ENCODE results near the gene REXO4. TPM values are rescaled to one million over a fixed set of nuclear protein-coding genes. Genes with fewer than 3 reads are reported as not detected.

The REXO4 gene
- total and polyA plus RNA-seq, 2 donors (not counting 3 experiments of a cell fraction or from before 2014, with no cell fraction given) = 19.5 to 29.5 TPM

DNA sequence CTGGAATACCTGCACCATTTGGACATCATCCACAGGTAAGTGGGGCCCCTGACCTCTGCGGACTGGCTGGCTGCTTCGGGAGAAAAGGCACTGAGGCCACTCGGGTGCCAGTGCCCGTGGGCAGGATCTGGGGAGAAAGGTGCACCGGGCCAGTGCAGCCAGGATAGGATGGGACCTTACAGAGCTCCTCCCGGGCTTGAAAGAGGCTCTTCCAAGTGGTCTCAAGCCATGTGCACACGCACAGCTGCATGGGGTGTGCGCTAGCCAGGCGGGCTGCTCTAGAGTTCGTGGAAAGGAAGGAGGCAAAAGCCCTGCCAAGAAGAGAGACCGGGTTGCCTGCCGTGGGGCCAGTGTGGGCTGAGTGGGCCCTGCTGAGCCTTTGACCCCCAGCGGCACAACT lies 28.2 kb downstream of the REXO4 start:
- ChIA-PET POLR2A (no interaction called here), CTCF (interaction anchor here (1.1 kb wide), 1 partner anchor 97 kb away, joined by 3 read pairs; no protein-coding TSS in a partner anchor)
- no TSS peak for BruUV-seq (replicated peaks)
- Histone ChIP-seq H3K36me3 (ENCODE audit: control insufficient read depth in 2 of 2, extremely low read depth in 1 of 2, insufficient read depth in 2 of 2, low read length in 2 of 2) (no peaks in the 10 kb centered on the region), H3K9ac (replicated peaks; ENCODE audit: extremely low read depth, insufficient read depth, low read length) (no peak overlapping the region), H3K4me3 (replicated peaks in 1 of 3; ENCODE audit: insufficient read depth in 1 of 3, low read depth in 1 of 3, low read length in 3 of 3) (no peak overlapping the region), H3K27me3 (ENCODE audit: control insufficient read depth in 2 of 2, insufficient read depth in 2 of 2, low read length in 2 of 2) (no peaks in the 10 kb centered on the region), H3K79me2 (ENCODE audit: control insufficient read depth, insufficient read depth, low read length) (no peaks in the 10 kb centered on the region), H3K4me2 (ENCODE audit: insufficient read depth, low read length) (no peak overlapping the region), H2AFZ (ENCODE audit: low read depth, low read length) (no peak overlapping the region), H3K27ac (ENCODE audit: insufficient read depth, low read depth, low read length) (no peak overlapping the region), H4K20me1 (replicated peaks; ENCODE audit: control insufficient read depth, extremely low read depth, insufficient read depth, low read length) (no peaks in the 10 kb centered on the region), H3K9me3 (replicated peaks; ENCODE audit: control insufficient read depth, insufficient read depth, low read length) (no peaks in the 10 kb centered on the region), H3K9me1 (replicated peaks; ENCODE audit: control insufficient read depth, extremely low read depth, insufficient read depth, low read length) (no peaks in the 10 kb centered on the region), H3K4me1 (ENCODE audit: control insufficient read depth, extremely low read depth, insufficient read depth, low read length) (no peaks in the 10 kb centered on the region)
- intact Hi-C loops (cut with micrococcal nuclease) = no loop called here
- DNase-seq (ENCODE audit: low read depth, low spot score) = no peak
- TF ChIP-seq POLR2AphosphoS5 (IDR thresholded peaks at IDR 0.05; ENCODE audit: insufficient read depth, low read depth, low read length) = no peak
- no peak for TF ChIP-seq JUN (IDR thresholded peaks at IDR 0.05; ENCODE audit: borderline replicate concordance, insufficient read depth, insufficient read length, low read depth)
- no peak for TF ChIP-seq MAX (IDR thresholded peaks at IDR 0.05; ENCODE audit: insufficient read depth, insufficient read length)
- no peak for TF ChIP-seq CTCF (IDR thresholded peaks at IDR 0.05; ENCODE audit: extremely low read depth in 1 of 2, insufficient read depth in 1 of 2, low read depth in 1 of 2, low read length in 2 of 2)
- dilution Hi-C loops (cut with MboI; ENCODE audit: extremely low pct_ligation_motif_present, low sequenced_read_pairs) = no loop called here
- FAIRE-seq = no peak

GRCh38 chr9:133389025-133389557 lies 28.7 kb downstream of the REXO4 start:
- Histone ChIP-seq H3K36me3 (ENCODE audit: control insufficient read depth in 2 of 2, extremely low read depth in 1 of 2, insufficient read depth in 2 of 2, low read length in 2 of 2) (no peaks in the 10 kb centered on the region), H3K4me1 (ENCODE audit: control insufficient read depth, extremely low read depth, insufficient read depth, low read length) (no peaks in the 10 kb centered on the region), H3K9me1 (replicated peaks; ENCODE audit: control insufficient read depth, extremely low read depth, insufficient read depth, low read length) (no peaks in the 10 kb centered on the region), H3K4me3 (replicated peaks in 1 of 3; ENCODE audit: insufficient read depth in 1 of 3, low read depth in 1 of 3, low read length in 3 of 3) (no peak overlapping the region), H2AFZ (ENCODE audit: low read depth, low read length) (no peak overlapping the region), H3K9ac (replicated peaks; ENCODE audit: extremely low read depth, insufficient read depth, low read length) (no peak overlapping the region), H3K79me2 (ENCODE audit: control insufficient read depth, insufficient read depth, low read length) (no peaks in the 10 kb centered on the region), H3K4me2 (ENCODE audit: insufficient read depth, low read length) (no peak overlapping the region), H3K27ac (ENCODE audit: insufficient read depth, low read depth, low read length) (no peak overlapping the region), H4K20me1 (replicated peaks; ENCODE audit: control insufficient read depth, extremely low read depth, insufficient read depth, low read length) (no peaks in the 10 kb centered on the region), H3K9me3 (replicated peaks; ENCODE audit: control insufficient read depth, insufficient read depth, low read length) (no peaks in the 10 kb centered on the region), H3K27me3 (ENCODE audit: control insufficient read depth in 2 of 2, insufficient read depth in 2 of 2, low read length in 2 of 2) (no peaks in the 10 kb centered on the region)
- intact Hi-C loops (cut with micrococcal nuclease) (no loop called here), dilution Hi-C loops (cut with MboI; ENCODE audit: extremely low pct_ligation_motif_present, low sequenced_read_pairs) (no loop called here)
- no peak for FAIRE-seq
- TF ChIP-seq EZH2 (IDR thresholded peaks at IDR 0.05; ENCODE audit: borderline replicate concordance, low read depth, low read length, severe bottlenecking) (no peak), FOS (IDR thresholded peaks at IDR 0.05; ENCODE audit: borderline replicate concordance, insufficient read depth, low read length) (no peak), GATA2 (IDR thresholded peaks at IDR 0.05; ENCODE audit: insufficient read depth, insufficient read length, low read depth, low read length) (no peak), CTCF (IDR thresholded peaks at IDR 0.05; ENCODE audit: extremely low read depth in 1 of 2, insufficient read depth in 1 of 2, low read depth in 1 of 2, low read length in 2 of 2) (no peak), POLR2AphosphoS5 (IDR thresholded peaks at IDR 0.05; ENCODE audit: insufficient read depth, low read depth, low read length) (no peak), MYC (IDR thresholded peaks at IDR 0.05; ENCODE audit: low read depth, low read length) (no peak), POLR2A (IDR thresholded peaks at IDR 0.05; ENCODE audit: low read depth, low read length) (no peak), JUN (IDR thresholded peaks at IDR 0.05; ENCODE audit: borderline replicate concordance, insufficient read depth, insufficient read length, low read depth) (no peak), MAX (IDR thresholded peaks at IDR 0.05; ENCODE audit: insufficient read depth, insufficient read length) (no peak)
- BruUV-seq (replicated peaks) = no TSS peak
- ChIA-PET POLR2A (no interaction called here), CTCF (interaction anchor here (1.1 kb wide), 1 partner anchor 97 kb away, joined by 3 read pairs; no protein-coding TSS in a partner anchor)
- no peak for DNase-seq (ENCODE audit: low read depth, low spot score)

All from endothelial cell of umbilical vein (primary cell).